GM21737 (cell line): ENCODE data around the gene KRT7.
"Not testable (repeated sequence)": the region's sequence is repeated elsewhere in the genome, so short reads cannot be mapped to it uniquely, and the experiment has no call there.

Source experiments
- ATAC-seq: cut with Tn5 transposase; IDR thresholded peaks from one replicate; pipeline ENCODE4 v1.9.1; 2021; ENCODE audit warnings: mild to moderate bottlenecking, moderate library complexity; ENCODE audit not compliant: unreplicated experiment

KRT7 gene

GRCh38 chr12:52254180-52254964, 21.3 kb downstream of the KRT7 start:
- ATAC-seq: no peak

GRCh38 chr12:52254965-52255751, 22.1 kb downstream of the KRT7 start:
- no peak for ATAC-seq

GRCh38 chr12:52255926-52256583, 23.0 kb downstream of the KRT7 start:
- ATAC-seq: no peak

- no peak for ATAC-seq
These were observed 23.5 kb downstream of the KRT7 start for GRCh38 chr12:52256584-52256935.

- ATAC-seq: no peak
These were observed 24.1 kb downstream of the KRT7 start for GRCh38 chr12:52257074-52257551.

GRCh38 chr12:52257922-52258321, 24.9 kb downstream of the KRT7 start:
- ATAC-seq: not testable (repeated sequence)

GRCh38 chr12:52258335-52258901, 25.4 kb downstream of the KRT7 start:
- no peak for ATAC-seq

GRCh38 chr12:52259657-52260243, 26.7 kb downstream of the KRT7 start:
- ATAC-seq: no peak

GRCh38 chr12:52260361-52261207, 27.5 kb downstream of the KRT7 start:
- ATAC-seq: no peak

- no peak for ATAC-seq
These were observed 28.1 kb downstream of the KRT7 start for GRCh38 chr12:52261208-52261484.

- ATAC-seq: no peak
These were observed 29.2 kb downstream of the KRT7 start for GRCh38 chr12:52262286-52262685.

- ATAC-seq: no peak
These were observed 30.9 kb downstream of the KRT7 start for GRCh38 chr12:52263761-52264434.

- ATAC-seq: no peak
These were observed 31.4 kb downstream of the KRT7 start for GRCh38 chr12:52264435-52264825.

- ATAC-seq: no peak
These were observed 33.5 kb downstream of the KRT7 start for GRCh38 chr12:52266514-52266913.

- ATAC-seq: no peak
These were observed 34.2 kb downstream of the KRT7 start for GRCh38 chr12:52267266-52267665.

- ATAC-seq: no peak
These were observed 34.7 kb downstream of the KRT7 start for GRCh38 chr12:52267699-52268098.

GRCh38 chr12:52268212-52268611, 35.2 kb downstream of the KRT7 start:
- ATAC-seq: no peak

GRCh38 chr12:52270541-52271070, 37.6 kb downstream of the KRT7 start:
- ATAC-seq: no peak

- no peak for ATAC-seq
These were observed 38.1 kb downstream of the KRT7 start for GRCh38 chr12:52271158-52271557.
